Epithelial cell of esophagus (primary cell): ENCODE results near the gene FBRSL1.

Source experiments
- DNase-seq: peaks from one replicate; pipeline ENCODE4 v3.0.0; 2010; ENCODE audit warnings: low read depth
- H3K4me3 ChIP-seq: 2 replicates; pipeline ENCODE4 v1.5.1; 2011; ENCODE audit warnings: mild to moderate bottlenecking, low read length, control low read depth
- TF ChIP-seq, protein P1 (sequence below): IDR thresholded peaks from 2 replicates; pipeline ENCODE4 v1.5.1; 2011; ENCODE audit warnings: low read depth, mild to moderate bottlenecking, low read length, control low read depth, inconsistent platforms; ENCODE audit not compliant: insufficient read depth; ENCODE audit errors: missing control alignments

Gene FBRSL1

DNA sequence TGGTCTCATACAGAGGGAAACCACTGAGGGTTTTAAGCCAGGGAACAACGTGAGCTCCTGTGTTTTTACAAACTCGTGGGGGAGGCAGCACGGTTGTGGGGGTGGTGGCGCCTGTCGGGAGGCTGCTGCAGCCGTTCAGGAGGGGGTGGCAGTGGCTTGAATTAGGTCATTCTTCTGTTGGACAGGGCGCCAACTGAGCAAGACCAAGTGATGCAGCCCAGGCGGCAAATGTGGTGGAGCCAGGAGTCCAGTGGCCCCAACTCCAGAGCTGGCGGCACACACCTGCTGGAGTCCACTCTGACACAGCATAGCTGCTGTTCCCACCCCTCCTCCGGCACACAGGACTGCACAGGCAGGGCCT lies 27.8 kb downstream of the FBRSL1 start:
- DNase-seq = no peak
- no peak overlapping the region for H3K4me3 ChIP-seq
- TF ChIP-seq, protein P1, sequence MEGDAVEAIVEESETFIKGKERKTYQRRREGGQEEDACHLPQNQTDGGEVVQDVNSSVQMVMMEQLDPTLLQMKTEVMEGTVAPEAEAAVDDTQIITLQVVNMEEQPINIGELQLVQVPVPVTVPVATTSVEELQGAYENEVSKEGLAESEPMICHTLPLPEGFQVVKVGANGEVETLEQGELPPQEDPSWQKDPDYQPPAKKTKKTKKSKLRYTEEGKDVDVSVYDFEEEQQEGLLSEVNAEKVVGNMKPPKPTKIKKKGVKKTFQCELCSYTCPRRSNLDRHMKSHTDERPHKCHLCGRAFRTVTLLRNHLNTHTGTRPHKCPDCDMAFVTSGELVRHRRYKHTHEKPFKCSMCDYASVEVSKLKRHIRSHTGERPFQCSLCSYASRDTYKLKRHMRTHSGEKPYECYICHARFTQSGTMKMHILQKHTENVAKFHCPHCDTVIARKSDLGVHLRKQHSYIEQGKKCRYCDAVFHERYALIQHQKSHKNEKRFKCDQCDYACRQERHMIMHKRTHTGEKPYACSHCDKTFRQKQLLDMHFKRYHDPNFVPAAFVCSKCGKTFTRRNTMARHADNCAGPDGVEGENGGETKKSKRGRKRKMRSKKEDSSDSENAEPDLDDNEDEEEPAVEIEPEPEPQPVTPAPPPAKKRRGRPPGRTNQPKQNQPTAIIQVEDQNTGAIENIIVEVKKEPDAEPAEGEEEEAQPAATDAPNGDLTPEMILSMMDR = no peak

DNA sequence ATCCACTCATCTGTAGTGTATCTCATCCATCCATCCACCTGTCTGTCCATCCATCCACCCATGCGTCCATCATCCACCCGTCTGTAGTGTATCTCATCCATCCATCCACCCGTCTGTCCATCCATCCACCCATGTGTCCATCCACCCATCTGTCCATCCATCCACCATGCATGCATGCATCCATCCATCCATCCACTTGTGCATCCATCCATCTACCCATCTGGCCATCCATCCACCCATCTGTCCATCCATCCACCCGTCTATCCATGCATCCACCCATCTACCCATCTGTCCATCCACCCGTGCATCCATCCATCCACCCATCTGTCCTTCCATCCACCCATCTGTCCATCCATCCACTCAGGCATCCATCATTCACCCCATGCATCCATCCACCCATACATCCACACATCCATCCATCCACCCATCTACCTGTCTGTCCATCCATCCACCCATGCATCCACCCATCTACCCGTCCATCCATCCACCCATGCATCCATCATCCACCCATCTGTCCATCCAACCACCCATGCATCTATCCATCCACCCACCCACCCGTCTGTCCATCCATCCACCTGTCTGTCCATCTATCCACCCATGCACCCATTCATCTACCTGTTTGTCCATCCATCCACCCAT lies 28.5 kb downstream of the FBRSL1 start:
- H3K4me3 ChIP-seq = no peak overlapping the region
- TF ChIP-seq, protein P1 = no peak
- DNase-seq = no peak

DNA sequence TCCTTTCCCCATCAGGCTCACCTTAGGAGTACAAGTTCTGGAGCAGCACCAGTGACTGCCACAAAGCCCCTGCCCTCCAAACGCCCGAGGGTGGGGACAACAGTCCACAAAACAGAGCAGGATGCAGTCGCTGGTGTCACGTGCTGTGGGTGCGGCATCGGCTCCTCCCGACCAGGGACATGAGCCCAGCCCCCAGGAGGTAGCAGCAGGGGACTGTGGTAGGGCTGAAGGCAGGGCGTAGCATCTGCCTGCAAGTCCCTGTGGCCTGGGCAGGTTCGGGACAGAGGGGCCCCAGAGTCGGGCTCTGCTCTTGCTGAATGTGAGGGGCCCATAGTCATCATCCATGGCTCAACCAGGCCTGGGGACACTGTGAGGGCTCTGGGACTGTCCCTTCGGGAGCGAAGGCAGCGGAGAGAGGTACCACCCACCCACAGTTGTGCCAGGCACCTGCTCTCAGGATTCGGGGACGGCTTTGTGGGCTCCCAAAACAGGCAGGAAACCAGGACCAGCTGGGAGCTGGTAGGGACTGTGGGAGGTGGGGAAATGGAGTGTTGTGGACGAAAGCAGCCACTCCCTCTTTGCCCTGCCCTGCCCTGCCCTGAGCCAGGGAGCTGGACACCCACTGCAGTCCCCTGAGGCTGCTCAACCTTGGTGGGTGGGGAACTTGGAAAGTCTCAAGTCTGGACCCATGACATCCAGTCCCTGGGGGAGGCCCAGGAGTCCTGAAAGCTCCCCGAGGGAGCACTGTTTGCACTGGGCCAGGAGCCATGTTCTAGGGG lies 30.7 kb downstream of the FBRSL1 start:
- no peak for DNase-seq
- TF ChIP-seq, protein P1 = no peak
- no peak overlapping the region for H3K4me3 ChIP-seq

DNA sequence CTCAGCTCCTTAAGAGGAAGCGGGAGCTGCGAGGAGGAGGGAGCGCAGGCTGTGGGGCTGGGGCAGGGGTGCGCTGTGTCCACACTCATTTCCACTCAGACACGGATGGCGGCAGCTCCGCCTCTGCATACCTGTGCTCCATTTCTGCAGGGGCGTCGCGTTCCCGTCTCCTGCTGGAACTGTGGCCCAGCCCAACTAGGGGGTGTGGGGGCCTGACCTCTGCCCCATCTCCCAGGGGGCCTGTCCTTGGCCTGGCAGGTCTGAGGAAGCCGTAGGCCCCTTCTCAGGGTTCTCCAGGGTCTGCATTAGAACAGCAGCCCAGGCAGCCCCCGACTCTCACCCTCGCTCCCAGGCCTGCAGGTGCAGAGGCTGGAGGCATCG lies 31.2 kb downstream of the FBRSL1 start:
- H3K4me3 ChIP-seq = no peak overlapping the region
- TF ChIP-seq, protein P1 = no peak
- DNase-seq = no peak

DNA sequence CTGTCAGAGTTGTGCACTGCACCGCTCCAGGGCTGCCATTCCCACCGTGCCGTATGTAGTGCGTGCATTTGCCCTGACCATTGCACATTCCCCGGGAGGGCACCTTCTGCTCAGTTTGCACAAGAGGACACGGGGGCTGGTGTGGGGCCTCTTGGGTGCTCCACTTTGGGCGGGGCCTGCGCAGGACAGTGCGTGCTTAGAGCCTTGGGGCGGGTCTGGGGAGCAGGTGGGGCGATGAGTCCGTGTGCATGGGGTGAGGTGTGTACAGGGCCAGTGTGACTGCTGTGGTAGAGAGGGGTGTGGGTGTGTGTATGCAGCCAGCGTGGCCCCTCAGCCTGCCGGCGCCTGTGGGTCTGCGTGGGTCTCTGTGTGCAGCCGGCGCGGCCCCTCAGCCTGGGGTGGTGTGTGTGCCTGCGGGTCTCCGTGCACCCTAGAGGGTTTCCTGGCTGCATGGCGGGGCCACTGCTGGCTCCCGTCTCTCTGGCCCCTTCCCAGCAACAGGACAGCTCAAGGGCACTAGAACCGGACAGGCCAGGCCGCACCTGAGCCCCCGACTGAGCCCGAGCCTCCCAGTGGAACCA lies 31.9 kb downstream of the FBRSL1 start:
- TF ChIP-seq, protein P1 = no peak
- no peak for DNase-seq
- H3K4me3 ChIP-seq = no peak overlapping the region

DNA sequence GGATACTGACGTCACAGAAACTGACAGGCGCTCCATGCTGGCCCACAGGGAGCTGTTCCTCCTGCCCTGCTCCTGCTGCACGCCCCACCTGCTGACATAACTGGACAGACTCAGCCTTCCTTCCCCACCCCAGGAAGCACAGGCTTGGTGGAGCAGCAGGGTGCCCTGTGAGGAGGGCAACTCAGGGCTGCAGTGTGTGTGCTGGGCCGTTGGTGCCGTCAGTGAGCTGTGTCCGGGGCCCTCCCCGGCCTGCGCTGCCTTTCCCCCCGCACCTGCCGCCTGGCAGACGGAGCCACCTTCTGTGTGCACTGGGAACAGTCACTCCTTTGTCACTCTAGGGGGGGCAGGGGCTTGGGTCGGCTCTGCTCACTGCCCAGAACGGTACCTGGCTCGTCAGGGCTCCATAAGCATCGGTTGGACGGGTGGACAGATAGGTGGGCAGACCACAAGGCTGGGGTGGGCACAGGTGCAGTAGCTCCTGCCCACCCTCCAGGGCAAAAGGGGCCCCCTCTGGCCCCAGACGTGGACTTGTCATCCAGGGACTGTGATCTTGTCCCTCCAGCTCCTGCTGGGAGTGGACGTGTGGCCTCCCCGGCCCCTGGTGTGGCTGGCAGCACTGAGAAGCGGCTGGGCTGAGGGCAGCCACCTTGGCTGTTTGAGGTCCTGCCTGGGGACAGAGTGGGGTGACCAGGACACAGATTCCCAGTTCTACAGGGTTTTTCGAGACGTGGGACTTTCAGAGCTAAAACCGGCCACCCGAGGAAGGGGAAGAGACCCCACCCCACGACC lies 32.8 kb downstream of the FBRSL1 start:
- no peak for DNase-seq
- H3K4me3 ChIP-seq = no peak overlapping the region
- TF ChIP-seq, protein P1 = no peak
